Measurements from ENCODE around the gene GCSH. TPM values are rescaled to one million over a fixed set of nuclear protein-coding genes. Genes with fewer than 3 reads are reported as not detected.

Gene GCSH
- total RNA-seq, 1 experiment from 2014 or later, result 51.7 TPM

DNA sequence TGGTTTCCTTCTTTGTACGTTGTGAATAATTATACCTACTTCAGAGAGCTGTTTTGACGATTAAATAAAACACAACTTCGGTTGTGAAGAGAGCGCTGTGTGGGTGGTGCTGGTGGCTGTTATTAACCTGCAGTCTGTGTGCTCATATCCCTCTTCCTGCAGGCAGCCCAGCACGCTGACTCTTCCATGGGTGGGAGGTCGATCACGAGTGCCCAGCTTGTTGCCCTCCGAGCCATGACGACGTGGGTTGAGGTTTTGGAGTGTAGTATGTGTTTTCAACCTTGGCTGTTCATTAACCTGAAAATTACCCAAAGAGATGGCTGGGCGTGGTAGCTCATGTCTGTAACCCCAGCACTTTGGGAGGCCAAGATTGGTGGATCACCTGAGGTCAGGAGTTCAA lies 11.3 kb upstream of the GCSH start:
- POLR2A ChIA-PET (ENCODE audit: unreplicated experiment), result no interaction called here
- no peaks in the 10 kb centered on the region for H3K79me2 ChIP-seq (ENCODE audit: low read depth)
- peaks cover 17% of the 10 kb centered on the region for H3K4me1 ChIP-seq (replicated peaks; ENCODE audit: insufficient read depth)
- H3K36me3 ChIP-seq (ENCODE audit: low read depth), result no peaks in the 10 kb centered on the region
- H3K9me2 ChIP-seq (ENCODE audit: insufficient read depth), result no peaks in the 10 kb centered on the region
- H3K9me3 ChIP-seq (ENCODE audit: insufficient read depth, low read depth), result no peaks in the 10 kb centered on the region
- DNase-seq, result no peak
- H3K4me2 ChIP-seq, result no peak overlapping the region
- peaks cover 12% of the 10 kb centered on the region for H3F3A ChIP-seq (ENCODE audit: insufficient read depth, low read depth)
- CTCF ChIA-PET, result interaction anchor here (0.6 kb wide), 1 partner anchor 97 kb away, joined by 4 read pairs; no protein-coding TSS in a partner anchor
- no peaks in the 10 kb centered on the region for H3K27me3 ChIP-seq (ENCODE audit: insufficient read depth, low read depth)
- no peak for TF ChIP-seq EZH2 (IDR thresholded peaks at IDR 0.05; ENCODE audit: low read depth)
- TF ChIP-seq, protein P1, sequence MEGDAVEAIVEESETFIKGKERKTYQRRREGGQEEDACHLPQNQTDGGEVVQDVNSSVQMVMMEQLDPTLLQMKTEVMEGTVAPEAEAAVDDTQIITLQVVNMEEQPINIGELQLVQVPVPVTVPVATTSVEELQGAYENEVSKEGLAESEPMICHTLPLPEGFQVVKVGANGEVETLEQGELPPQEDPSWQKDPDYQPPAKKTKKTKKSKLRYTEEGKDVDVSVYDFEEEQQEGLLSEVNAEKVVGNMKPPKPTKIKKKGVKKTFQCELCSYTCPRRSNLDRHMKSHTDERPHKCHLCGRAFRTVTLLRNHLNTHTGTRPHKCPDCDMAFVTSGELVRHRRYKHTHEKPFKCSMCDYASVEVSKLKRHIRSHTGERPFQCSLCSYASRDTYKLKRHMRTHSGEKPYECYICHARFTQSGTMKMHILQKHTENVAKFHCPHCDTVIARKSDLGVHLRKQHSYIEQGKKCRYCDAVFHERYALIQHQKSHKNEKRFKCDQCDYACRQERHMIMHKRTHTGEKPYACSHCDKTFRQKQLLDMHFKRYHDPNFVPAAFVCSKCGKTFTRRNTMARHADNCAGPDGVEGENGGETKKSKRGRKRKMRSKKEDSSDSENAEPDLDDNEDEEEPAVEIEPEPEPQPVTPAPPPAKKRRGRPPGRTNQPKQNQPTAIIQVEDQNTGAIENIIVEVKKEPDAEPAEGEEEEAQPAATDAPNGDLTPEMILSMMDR (conservative IDR thresholded peaks at IDR 0.05), result no peak
- H3K4me3 ChIP-seq, result no peak overlapping the region
- intact Hi-C loops (cut with micrococcal nuclease; ENCODE audit: unreplicated experiment), result no loop called here
- no peak overlapping the region for H2AFZ ChIP-seq
- no TSS peak for BruUV-seq (replicated peaks)
- peak overlapping the region; percentile 8; the same call in 1 of the 2 replicates for H3K27ac ChIP-seq
- no peaks in the 10 kb centered on the region for H4K20me1 ChIP-seq (ENCODE audit: insufficient read depth)

DNA sequence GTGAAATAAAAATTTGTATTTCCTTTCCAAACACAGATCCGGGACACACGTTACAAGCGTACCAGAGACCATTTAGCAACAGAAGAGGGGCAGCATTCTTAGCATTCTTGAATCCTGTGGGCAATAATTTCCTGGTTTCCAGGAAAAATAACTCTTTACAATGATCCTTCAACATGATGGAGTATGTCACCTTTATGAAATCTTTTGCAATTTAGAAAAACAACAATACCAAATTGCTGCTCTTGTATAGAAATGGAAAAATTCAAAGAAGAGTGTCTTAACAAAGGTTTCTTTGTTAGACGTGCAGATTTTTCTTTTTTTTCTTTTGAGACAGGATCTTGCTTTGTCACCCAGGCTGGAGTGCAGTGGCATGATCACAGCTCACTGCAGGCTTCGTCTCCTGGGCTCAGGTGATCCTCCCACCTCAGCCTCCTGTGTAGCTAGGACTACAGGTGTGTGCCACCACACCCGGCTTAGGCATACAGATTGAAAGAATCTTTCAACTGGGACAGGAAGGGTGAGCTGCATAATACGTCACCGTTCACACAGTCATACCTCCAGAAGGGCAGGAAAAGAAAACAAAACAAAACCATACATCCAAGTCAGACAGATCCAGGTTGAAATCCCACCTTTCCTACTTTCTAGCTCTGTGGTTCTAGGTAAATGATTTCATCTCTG lies 10.8 kb upstream of the GCSH start:
- CTCF ChIA-PET, result interaction anchor here (0.6 kb wide), 1 partner anchor 98 kb away, joined by 4 read pairs; no protein-coding TSS in a partner anchor
- no peak overlapping the region for H2AFZ ChIP-seq

DNA sequence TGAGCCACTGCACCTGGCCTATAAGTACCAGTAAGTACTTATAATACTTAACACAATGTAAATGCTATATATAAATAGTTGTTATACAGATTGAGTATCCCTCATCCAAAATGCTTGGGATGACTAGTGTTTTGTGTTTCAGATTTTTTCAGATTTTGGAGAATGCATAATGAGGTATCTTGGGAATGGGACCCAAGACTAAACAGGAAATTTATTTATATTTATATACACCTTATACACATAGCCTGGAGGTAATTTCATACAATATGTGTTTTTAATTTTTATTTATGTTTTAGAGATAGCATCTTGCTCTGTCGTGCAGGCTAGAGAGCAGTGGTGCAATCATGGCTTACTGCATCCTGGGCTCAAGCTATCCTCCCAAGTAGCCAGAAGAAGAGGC lies 9.8 kb upstream of the GCSH start:
- H3K4me3 ChIP-seq, result no peak overlapping the region
- peaks cover 21% of the 10 kb centered on the region for H3K4me1 ChIP-seq (replicated peaks; ENCODE audit: insufficient read depth)
- no peaks in the 10 kb centered on the region for H3K9me3 ChIP-seq (ENCODE audit: insufficient read depth, low read depth)
- TF ChIP-seq EZH2 (IDR thresholded peaks at IDR 0.05; ENCODE audit: low read depth), result no peak
- TF ChIP-seq, protein P1 (conservative IDR thresholded peaks at IDR 0.05), result no peak
- peaks cover 12% of the 10 kb centered on the region for H3F3A ChIP-seq (ENCODE audit: insufficient read depth, low read depth)
- no peaks in the 10 kb centered on the region for H3K27me3 ChIP-seq (ENCODE audit: insufficient read depth, low read depth)
- no peak overlapping the region for H2AFZ ChIP-seq
- POLR2A ChIA-PET (ENCODE audit: unreplicated experiment), result no interaction called here
- H4K20me1 ChIP-seq (ENCODE audit: insufficient read depth), result no peaks in the 10 kb centered on the region
- no TSS peak for BruUV-seq (replicated peaks)
- H3K4me2 ChIP-seq, result no peak overlapping the region
- intact Hi-C loops (cut with micrococcal nuclease; ENCODE audit: unreplicated experiment), result no loop called here
- H3K79me2 ChIP-seq (ENCODE audit: low read depth), result no peaks in the 10 kb centered on the region
- CTCF ChIA-PET, result no interaction called here
- no peaks in the 10 kb centered on the region for H3K9me2 ChIP-seq (ENCODE audit: insufficient read depth)
- no peaks in the 10 kb centered on the region for H3K36me3 ChIP-seq (ENCODE audit: low read depth)
- DNase-seq, result peak in 1 of 2 experiments; percentile 64
- no peak overlapping the region for H3K27ac ChIP-seq

More for the DNA sequence above, 10.8 kb upstream of the GCSH start:
- POLR2A ChIA-PET (ENCODE audit: unreplicated experiment), result no interaction called here
- TF ChIP-seq, protein P1 (conservative IDR thresholded peaks at IDR 0.05), result no peak
- TF ChIP-seq EZH2 (IDR thresholded peaks at IDR 0.05; ENCODE audit: low read depth), result no peak
- no peak overlapping the region for H3K4me2 ChIP-seq
- H3K27me3 ChIP-seq (ENCODE audit: insufficient read depth, low read depth), result no peaks in the 10 kb centered on the region
- peak in 1 of 2 experiments; percentile 74 for DNase-seq
- H3K4me3 ChIP-seq, result no peak overlapping the region
- no peaks in the 10 kb centered on the region for H4K20me1 ChIP-seq (ENCODE audit: insufficient read depth)
- peak overlapping the region; percentile 8; the same call in 1 of the 2 replicates for H3K27ac ChIP-seq
- no peaks in the 10 kb centered on the region for H3K9me3 ChIP-seq (ENCODE audit: insufficient read depth, low read depth)
- peaks cover 12% of the 10 kb centered on the region for H3F3A ChIP-seq (ENCODE audit: insufficient read depth, low read depth)
- no peaks in the 10 kb centered on the region for H3K79me2 ChIP-seq (ENCODE audit: low read depth)
- BruUV-seq (replicated peaks), result no TSS peak
- H3K9me2 ChIP-seq (ENCODE audit: insufficient read depth), result no peaks in the 10 kb centered on the region
- peaks cover 20% of the 10 kb centered on the region for H3K4me1 ChIP-seq (replicated peaks; ENCODE audit: insufficient read depth)
- intact Hi-C loops (cut with micrococcal nuclease; ENCODE audit: unreplicated experiment), result no loop called here
- H3K36me3 ChIP-seq (ENCODE audit: low read depth), result no peaks in the 10 kb centered on the region
